Neuronal stem cell (in vitro differentiated cells): ENCODE data around the gene CCDC148.

Source experiments
- DNase-seq: peaks from one replicate; pipeline ENCODE4 v3.0.0-alpha.2; 2013; ENCODE audit warnings: low spot score
- H2AFZ ChIP-seq: one replicate; pipeline ENCODE4 v1.6.1; 2013; ENCODE audit warnings: mild to moderate bottlenecking, low read length, inconsistent platforms
- H2AK5ac ChIP-seq: 2 replicates; pipeline ENCODE4 v1.6.1; 2013; ENCODE audit warnings: low read depth, mild to moderate bottlenecking, inconsistent platforms, low read length, moderate library complexity, mixed read lengths
- H2BK120ac ChIP-seq: 2 replicates; pipeline ENCODE4 v1.6.1; 2013; ENCODE audit warnings: low read depth, mild to moderate bottlenecking, inconsistent platforms, low read length, moderate library complexity, mixed read lengths
- H2BK12ac ChIP-seq: one replicate; pipeline ENCODE4 v1.6.1; 2013; ENCODE audit warnings: low read length, inconsistent platforms
- H2BK15ac ChIP-seq: 2 replicates; pipeline ENCODE4 v1.6.1; 2013; ENCODE audit warnings: mild to moderate bottlenecking, low read length, inconsistent platforms, mixed read lengths
- H2BK5ac ChIP-seq: one replicate; pipeline ENCODE4 v1.6.1; 2013; ENCODE audit warnings: inconsistent platforms, mild to moderate bottlenecking, low read length, moderate library complexity
- H3K14ac ChIP-seq: one replicate; pipeline ENCODE4 v1.6.1; 2013; ENCODE audit warnings: low read length, inconsistent platforms
- H3K18ac ChIP-seq: 2 replicates; pipeline ENCODE4 v1.6.1; 2013; ENCODE audit warnings: low read length, inconsistent platforms
- H3K23ac ChIP-seq: 2 replicates; pipeline ENCODE4 v1.6.1; 2013; ENCODE audit warnings: low read depth, mild to moderate bottlenecking, mixed read lengths, low read length, inconsistent platforms; ENCODE audit not compliant: poor library complexity
- H3K27ac ChIP-seq: replicated peaks from 3 replicates; pipeline ENCODE4 v1.5.1; 2013; ENCODE audit warnings: low read length, inconsistent platforms
- H3K27me3 ChIP-seq, 3 experiments: 2 replicates each; pipeline ENCODE4 v1.6.1; 2013; ENCODE audit warnings: low read length in 3 of 3, mild to moderate bottlenecking in 2 of 3, inconsistent platforms in 1 of 3, low read depth in 1 of 3, mixed read lengths in 1 of 3, moderate library complexity in 1 of 3; ENCODE audit not compliant: control insufficient read depth in 3 of 3, insufficient read depth in 3 of 3
- H3K36me3 ChIP-seq, 2 donors: replicated peaks in 1 of 2; 2 replicates each; pipeline ENCODE4 v1.6.1; 2013; ENCODE audit warnings: low read length in 2 of 2; ENCODE audit not compliant: control insufficient read depth in 2 of 2, insufficient read depth in 2 of 2
- H3K4ac ChIP-seq: 2 replicates; pipeline ENCODE4 v1.6.1; 2013; ENCODE audit warnings: inconsistent platforms, mild to moderate bottlenecking, low read length, moderate library complexity
- H3K4me1 ChIP-seq, 2 donors: 1 replicate in 1 of 2; 2 replicates in 1 of 2; pipeline ENCODE4 v1.6.1; 2013; ENCODE audit warnings: low read length in 2 of 2, low read depth in 1 of 2; ENCODE audit not compliant: control insufficient read depth in 2 of 2, insufficient read depth in 1 of 2
- H3K4me2 ChIP-seq: one replicate; pipeline ENCODE4 v1.6.1; 2013; ENCODE audit warnings: mild to moderate bottlenecking, low read length, inconsistent platforms; ENCODE audit not compliant: insufficient read depth, poor library complexity, severe bottlenecking
- H3K4me3 ChIP-seq, 2 donors: 2 replicates each; pipeline ENCODE4 v1.5.1; 2013; ENCODE audit warnings: low read length in 2 of 2, mild to moderate bottlenecking in 2 of 2, inconsistent platforms in 1 of 2, moderate library complexity in 1 of 2
- H3K79me1 ChIP-seq: one replicate; pipeline ENCODE4 v1.6.1; 2013; ENCODE audit warnings: low read depth, mild to moderate bottlenecking, inconsistent platforms, low read length, moderate library complexity
- H3K9ac ChIP-seq: one replicate; pipeline ENCODE4 v1.6.1; 2013; ENCODE audit warnings: mild to moderate bottlenecking, low read depth, low read length, inconsistent platforms; ENCODE audit not compliant: poor library complexity
- H3K9me3 ChIP-seq, 2 donors: replicated peaks in 1 of 2; 2 replicates each; pipeline versions ENCODE3 to v1.6.1; 2013; ENCODE audit warnings: low read length in 2 of 2, mild to moderate bottlenecking in 2 of 2, inconsistent platforms in 1 of 2, low read depth in 1 of 2, mixed read lengths in 1 of 2, moderate library complexity in 1 of 2; ENCODE audit not compliant: control insufficient read depth in 2 of 2, insufficient read depth in 1 of 2
- H4K8ac ChIP-seq: one replicate; pipeline ENCODE4 v1.6.1; 2013; ENCODE audit warnings: low read depth, mild to moderate bottlenecking, inconsistent platforms, low read length, moderate library complexity
- H4K91ac ChIP-seq: one replicate; pipeline ENCODE4 v1.6.1; 2013; ENCODE audit warnings: low read length, low read depth, mild to moderate bottlenecking, inconsistent platforms; ENCODE audit not compliant: poor library complexity
- WGBS, 2 donors: extraction: QIAGEN DNeasy Blood & Tissue Kit; methylation state at CpG; one replicate each; pipeline ENCODE4 v1.1.7; 2013; ENCODE audit warnings: missing lambda C conversion rate in 2 of 2, mixed read lengths in 1 of 2; ENCODE audit not compliant: insufficient read length in 2 of 2, insufficient replicate concordance in 1 of 2; ENCODE audit errors: extremely low coverage in 2 of 2; 5-methylcytosine and 5-hydroxymethylcytosine counted together

CCDC148 gene

DNA sequence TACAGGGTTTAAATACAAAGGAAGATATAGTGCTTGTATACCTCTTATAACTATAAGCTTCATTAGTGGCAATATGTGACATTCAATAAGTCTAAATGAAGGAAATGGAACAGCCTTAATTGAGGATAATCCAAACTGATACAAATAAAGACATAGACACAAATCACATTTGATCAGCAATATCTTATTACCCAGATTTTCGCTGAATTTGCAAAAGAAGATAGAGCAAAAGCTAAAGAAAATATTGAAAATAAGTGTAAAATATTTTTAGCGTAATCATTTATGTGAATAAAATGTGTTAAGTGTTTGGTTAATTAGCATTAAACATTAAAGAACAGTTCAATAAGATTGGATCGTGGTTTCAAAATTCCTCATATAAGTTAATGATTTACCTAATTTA, 51.2 kb downstream of the CCDC148 start:
- H3K27ac ChIP-seq = no peak overlapping the region
- no peak overlapping the region for H3K14ac ChIP-seq
- H4K91ac ChIP-seq = no peak overlapping the region

DNA sequence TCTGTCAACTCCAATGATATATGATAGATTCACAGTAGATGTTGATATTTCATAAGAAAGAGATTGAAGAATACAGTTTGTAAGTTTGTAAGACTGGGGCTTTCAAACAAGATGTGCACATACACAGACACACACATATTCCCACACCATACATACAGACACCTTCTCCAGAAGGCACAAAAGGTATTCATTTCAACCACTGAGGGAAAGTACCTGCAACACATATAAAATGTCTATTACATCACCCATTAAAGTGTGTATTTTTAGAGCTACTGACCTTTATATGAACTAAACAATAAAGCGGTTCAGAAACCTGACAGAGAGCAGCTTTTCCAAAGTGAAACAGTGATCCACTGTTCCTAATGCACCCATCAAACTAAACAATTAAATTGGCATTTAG, 53.3 kb downstream of the CCDC148 start:
- H3K36me3 ChIP-seq = no peaks in the 10 kb centered on the region
- no peak overlapping the region for H3K14ac ChIP-seq
- H2AFZ ChIP-seq = no peak overlapping the region
- H3K23ac ChIP-seq = no peak overlapping the region
- no peak overlapping the region for H2BK15ac ChIP-seq
- no peak overlapping the region for H3K4me3 ChIP-seq
- no peak overlapping the region for H4K91ac ChIP-seq
- H2AK5ac ChIP-seq = no peak overlapping the region
- no peaks in the 10 kb centered on the region for H3K79me1 ChIP-seq
- H3K4ac ChIP-seq = no peak overlapping the region
- no peak overlapping the region for H2BK12ac ChIP-seq
- H2BK5ac ChIP-seq = no peak overlapping the region
- no peak overlapping the region for H3K27ac ChIP-seq
- H3K18ac ChIP-seq = no peak overlapping the region
- no peak overlapping the region for H4K8ac ChIP-seq
- WGBS, 2 donors = no CpG with 5 or more reads among the region's 1 CpG
- no peaks in the 10 kb centered on the region for H3K9me3 ChIP-seq
- no peak overlapping the region for H2BK120ac ChIP-seq
- H3K4me2 ChIP-seq = no peak overlapping the region
- no peak overlapping the region for H3K9ac ChIP-seq
- H3K4me1 ChIP-seq = no peaks in the 10 kb centered on the region
- no peaks in the 10 kb centered on the region for H3K27me3 ChIP-seq
- no peak for DNase-seq

More for the DNA sequence above, 51.2 kb downstream of the CCDC148 start:
- Histone ChIP-seq H2BK15ac (no peak overlapping the region), H3K9ac (no peak overlapping the region), H4K8ac (no peak overlapping the region), H3K4me3 (no peak overlapping the region), H3K4me1 (no peaks in the 10 kb centered on the region), H2BK120ac (no peak overlapping the region), H3K4ac (no peak overlapping the region), H3K23ac (no peak overlapping the region), H2AK5ac (no peak overlapping the region), H3K4me2 (no peak overlapping the region), H3K27me3 (no peaks in the 10 kb centered on the region), H2BK5ac (no peak overlapping the region), H3K9me3 (no peaks in the 10 kb centered on the region), H3K79me1 (no peaks in the 10 kb centered on the region), H2BK12ac (no peak overlapping the region), H3K18ac (no peak overlapping the region), H2AFZ (no peak overlapping the region), H3K36me3 (no peaks in the 10 kb centered on the region)
- WGBS, 2 donors = 100% methylated on average over 1 of the region's 3 CpGs
- DNase-seq = no peak

DNA sequence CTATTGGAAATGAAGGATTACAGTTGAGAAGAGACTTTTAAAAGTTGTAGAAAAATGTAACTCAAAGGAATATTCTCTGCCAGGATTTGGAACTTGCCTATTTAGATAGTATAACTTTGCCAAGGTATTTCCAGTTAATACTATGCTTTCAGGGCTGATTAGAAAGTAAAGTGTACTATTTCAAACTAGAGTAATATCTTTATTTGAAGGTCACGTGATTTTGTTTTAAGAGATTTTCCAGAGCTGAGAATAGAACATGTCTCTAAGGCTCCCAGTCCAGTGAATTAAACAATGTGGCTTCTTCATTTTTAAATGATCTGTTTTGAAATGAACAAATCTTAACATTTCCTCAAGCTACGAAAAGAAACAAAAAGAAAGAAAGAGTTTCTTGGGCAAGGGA, 53.9 kb downstream of the CCDC148 start:
- H3K79me1 ChIP-seq = no peaks in the 10 kb centered on the region

DNA sequence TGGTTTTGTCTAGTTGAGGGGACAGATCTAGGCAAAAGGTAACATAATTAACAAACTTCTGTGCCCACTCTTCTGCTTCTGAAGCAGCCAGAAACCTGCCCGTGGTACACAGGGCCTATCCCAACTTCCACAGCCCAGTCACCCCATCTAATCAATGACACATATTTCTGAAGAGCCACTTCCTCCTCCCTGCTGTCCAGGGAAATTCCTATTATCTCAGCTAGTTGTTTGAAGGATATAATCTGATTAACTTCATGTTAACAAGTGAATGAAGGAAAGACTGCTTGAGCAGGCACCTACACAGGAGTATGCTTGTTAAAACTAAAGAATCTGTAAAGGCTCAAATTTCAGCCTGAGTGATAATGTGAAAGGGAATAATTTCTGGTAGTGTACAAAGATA, 61.4 kb downstream of the CCDC148 start:
- no peak for DNase-seq
- no CpG with 5 or more reads among the region's 1 CpG for WGBS, 2 donors

More for the DNA sequence above, 53.9 kb downstream of the CCDC148 start:
- Histone ChIP-seq H3K4me2 (no peak overlapping the region), H3K14ac (no peak overlapping the region), H2BK12ac (no peak overlapping the region), H4K91ac (no peak overlapping the region), H2BK120ac (no peak overlapping the region), H3K27ac (no peak overlapping the region), H2AFZ (no peak overlapping the region), H3K18ac (no peak overlapping the region), H3K27me3 (no peaks in the 10 kb centered on the region), H3K4ac (no peak overlapping the region), H3K9ac (no peak overlapping the region), H3K4me1 (no peaks in the 10 kb centered on the region), H3K36me3 (no peaks in the 10 kb centered on the region), H2BK15ac (no peak overlapping the region), H3K4me3 (no peak overlapping the region), H4K8ac (no peak overlapping the region), H2AK5ac (no peak overlapping the region), H3K23ac (no peak overlapping the region), H2BK5ac (no peak overlapping the region), H3K9me3 (no peaks in the 10 kb centered on the region)
- no peak for DNase-seq
- WGBS, 2 donors = no CpG with 5 or more reads among the region's 2 CpGs

More for the DNA sequence above, 61.4 kb downstream of the CCDC148 start:
- H2BK120ac ChIP-seq = no peak overlapping the region
- no peak overlapping the region for H2AFZ ChIP-seq
- no peak overlapping the region for H3K4me2 ChIP-seq
- no peak overlapping the region for H2BK15ac ChIP-seq
- no peak overlapping the region for H2BK5ac ChIP-seq
- H3K23ac ChIP-seq = no peak overlapping the region
- H3K27ac ChIP-seq = no peak overlapping the region
- no peak overlapping the region for H4K8ac ChIP-seq
- H3K14ac ChIP-seq = no peak overlapping the region
- H3K9ac ChIP-seq = no peak overlapping the region
- no peak overlapping the region for H2BK12ac ChIP-seq
- no peak overlapping the region for H3K18ac ChIP-seq
- no peak overlapping the region for H3K4me3 ChIP-seq
- no peaks in the 10 kb centered on the region for H3K79me1 ChIP-seq
- H3K36me3 ChIP-seq = no peaks in the 10 kb centered on the region
- no peaks in the 10 kb centered on the region for H3K27me3 ChIP-seq
- no peak overlapping the region for H2AK5ac ChIP-seq
- H4K91ac ChIP-seq = no peak overlapping the region
- peaks cover 5% of the 10 kb centered on the region in 2 donors for H3K4me1 ChIP-seq
- no peak overlapping the region for H3K4ac ChIP-seq
- H3K9me3 ChIP-seq = no peaks in the 10 kb centered on the region
